ENCODE results near the gene TAS2R1.
"Not testable (repeated sequence)": the region's sequence is repeated elsewhere in the genome, so short reads cannot be mapped to it uniquely, and the experiment has no call there.

Gene TAS2R1

GRCh38 chr5:9622971-9623421 lies 7.2 kb downstream of the TAS2R1 start:
- peak; percentile 1 for DNase-seq (ENCODE audit: low read depth)

- DNase-seq (ENCODE audit: low read depth) = no peak
These were observed 8.7 kb downstream of the TAS2R1 start for GRCh38 chr5:9621379-9621903.

- DNase-seq (ENCODE audit: low read depth) = no peak
These were observed 10.6 kb downstream of the TAS2R1 start for GRCh38 chr5:9619331-9620092.

GRCh38 chr5:9617739-9618504 lies 12.2 kb downstream of the TAS2R1 start:
- DNase-seq (ENCODE audit: low read depth) = no peak

GRCh38 chr5:9617221-9617620 lies 12.9 kb downstream of the TAS2R1 start:
- DNase-seq (ENCODE audit: low read depth) = no peak

GRCh38 chr5:9615331-9615730 lies 14.8 kb downstream of the TAS2R1 start:
- no peak for DNase-seq (ENCODE audit: low read depth)

GRCh38 chr5:9613360-9613759 lies 16.8 kb downstream of the TAS2R1 start:
- no peak for DNase-seq (ENCODE audit: low read depth)

- DNase-seq (ENCODE audit: low read depth) = no peak
These were observed 19.2 kb downstream of the TAS2R1 start for GRCh38 chr5:9610969-9611368.

GRCh38 chr5:9610364-9610763 lies 19.8 kb downstream of the TAS2R1 start:
- DNase-seq (ENCODE audit: low read depth) = no peak

- DNase-seq (ENCODE audit: low read depth) = no peak
These were observed 22.1 kb downstream of the TAS2R1 start for GRCh38 chr5:9608093-9608492.

GRCh38 chr5:9605041-9605838 lies 24.9 kb downstream of the TAS2R1 start:
- no peak for DNase-seq (ENCODE audit: low read depth)

- DNase-seq (ENCODE audit: low read depth) = no peak
These were observed 25.7 kb downstream of the TAS2R1 start for GRCh38 chr5:9604416-9604815.

- DNase-seq (ENCODE audit: low read depth) = no peak
These were observed 29.0 kb downstream of the TAS2R1 start for GRCh38 chr5:9601055-9601739.

- no peak for DNase-seq (ENCODE audit: low read depth)
These were observed 30.8 kb downstream of the TAS2R1 start for GRCh38 chr5:9599391-9599790.

GRCh38 chr5:9598329-9598728 lies 31.8 kb downstream of the TAS2R1 start:
- DNase-seq (ENCODE audit: low read depth) = not testable (repeated sequence)

GRCh38 chr5:9597322-9597721 lies 32.8 kb downstream of the TAS2R1 start:
- not testable (repeated sequence) for DNase-seq (ENCODE audit: low read depth)

GRCh38 chr5:9596824-9597223 lies 33.3 kb downstream of the TAS2R1 start:
- no peak for DNase-seq (ENCODE audit: low read depth)

- DNase-seq (ENCODE audit: low read depth) = peak; percentile 29
These were observed 33.9 kb downstream of the TAS2R1 start for GRCh38 chr5:9596171-9596780.

GRCh38 chr5:9594913-9595312 lies 35.2 kb downstream of the TAS2R1 start:
- DNase-seq (ENCODE audit: low read depth) = no peak

GRCh38 chr5:9589049-9589835 lies 40.9 kb downstream of the TAS2R1 start:
- no peak for DNase-seq (ENCODE audit: low read depth)

Measured in fibroblast of the conjunctiva (primary cell).